Right forelimb (tissue), 1 donor: Measurements from ENCODE around the gene IFNA17.
"Not testable (repeated sequence)": the region's sequence is repeated elsewhere in the genome, so short reads cannot be mapped to it uniquely, and the experiment has no call there.

Experiments used
- DNase-seq: peaks from one replicate; pipeline ENCODE4 v3.0.0-alpha.2; 2018

IFNA17 gene

DNA sequence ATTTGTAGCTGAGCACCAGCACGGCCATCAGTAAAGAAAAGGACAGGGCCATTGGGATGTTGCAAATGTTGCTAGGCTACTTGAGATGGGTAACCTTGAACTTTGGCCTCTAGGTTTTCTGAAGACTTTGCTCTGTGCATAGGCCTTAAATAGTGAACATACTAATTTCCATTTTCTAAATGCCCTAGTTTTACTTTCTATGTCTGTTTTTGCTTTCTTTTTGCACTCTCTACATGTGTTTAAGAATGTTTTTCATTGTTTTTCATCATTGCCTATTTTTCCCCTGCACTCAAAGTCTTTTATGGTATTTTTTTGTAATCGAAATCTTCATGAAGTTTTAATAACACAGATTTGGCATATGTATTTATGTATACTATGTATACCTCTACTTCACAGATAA is at the start of gene IFNA17:
Gene IFNA17, minus strand, starts transcription at position 101 of the 400 bp plus-strand sequence. Its CDS starts 49 bp downstream, at position 52.
- DNase-seq = no peak

DNA sequence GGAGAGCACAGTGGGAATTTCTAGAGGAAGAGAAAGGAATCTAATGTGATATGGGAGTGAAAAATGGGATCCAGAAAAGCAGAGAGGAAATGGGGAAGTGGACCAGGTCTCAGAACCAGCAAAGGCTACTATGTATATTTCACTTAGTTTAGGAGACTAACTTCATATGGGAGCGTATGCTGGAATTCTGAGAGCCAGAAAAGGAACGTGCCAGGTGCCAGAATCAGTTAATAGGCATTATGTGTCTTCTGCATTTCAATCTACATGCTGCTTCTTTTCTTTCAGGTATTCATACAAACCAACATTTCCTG is 40.3 kb upstream of the IFNA17 start:
- no peak for DNase-seq

DNA sequence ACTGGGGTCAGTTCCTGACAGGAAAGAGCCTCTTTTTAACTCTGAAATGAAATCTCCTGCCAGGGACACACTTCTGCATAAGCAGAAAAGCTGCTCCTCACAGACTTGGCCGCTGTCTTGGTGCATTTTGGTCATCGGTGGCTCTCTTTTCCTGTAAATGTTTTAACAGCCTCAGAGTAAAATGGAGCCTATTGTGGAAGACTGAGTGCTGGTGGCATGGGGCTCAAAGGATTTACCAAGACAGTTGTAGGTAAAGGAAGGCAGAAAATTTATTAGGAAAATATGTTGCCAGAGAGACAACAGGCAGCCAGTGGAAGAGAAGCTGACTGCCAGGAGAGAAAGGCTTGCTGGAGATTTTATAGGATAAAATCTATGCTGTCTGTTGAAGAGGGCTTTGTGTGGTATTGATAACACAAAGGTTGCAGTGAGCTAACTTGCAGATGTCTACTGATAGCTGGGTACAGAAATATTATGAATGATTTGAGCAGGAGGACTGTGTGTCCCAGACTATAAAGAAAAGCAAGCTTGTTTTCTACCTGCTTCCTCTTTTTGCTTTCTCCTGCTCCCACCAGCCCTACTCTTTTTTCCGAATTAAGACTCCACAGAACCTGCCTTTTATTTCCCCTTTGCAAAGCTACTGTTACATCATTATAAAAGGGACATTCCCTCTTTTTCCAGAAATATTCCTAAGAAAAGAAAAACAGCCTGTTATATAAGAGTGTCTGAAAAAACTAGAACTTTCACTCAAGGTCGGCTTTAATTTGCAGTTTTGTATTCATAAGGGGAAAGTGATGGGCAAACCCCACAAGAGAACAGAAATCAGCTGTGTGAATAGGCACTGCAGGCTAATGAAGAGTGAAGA is 39.7 kb upstream of the IFNA17 start:
- peak; percentile 47 for DNase-seq

DNA sequence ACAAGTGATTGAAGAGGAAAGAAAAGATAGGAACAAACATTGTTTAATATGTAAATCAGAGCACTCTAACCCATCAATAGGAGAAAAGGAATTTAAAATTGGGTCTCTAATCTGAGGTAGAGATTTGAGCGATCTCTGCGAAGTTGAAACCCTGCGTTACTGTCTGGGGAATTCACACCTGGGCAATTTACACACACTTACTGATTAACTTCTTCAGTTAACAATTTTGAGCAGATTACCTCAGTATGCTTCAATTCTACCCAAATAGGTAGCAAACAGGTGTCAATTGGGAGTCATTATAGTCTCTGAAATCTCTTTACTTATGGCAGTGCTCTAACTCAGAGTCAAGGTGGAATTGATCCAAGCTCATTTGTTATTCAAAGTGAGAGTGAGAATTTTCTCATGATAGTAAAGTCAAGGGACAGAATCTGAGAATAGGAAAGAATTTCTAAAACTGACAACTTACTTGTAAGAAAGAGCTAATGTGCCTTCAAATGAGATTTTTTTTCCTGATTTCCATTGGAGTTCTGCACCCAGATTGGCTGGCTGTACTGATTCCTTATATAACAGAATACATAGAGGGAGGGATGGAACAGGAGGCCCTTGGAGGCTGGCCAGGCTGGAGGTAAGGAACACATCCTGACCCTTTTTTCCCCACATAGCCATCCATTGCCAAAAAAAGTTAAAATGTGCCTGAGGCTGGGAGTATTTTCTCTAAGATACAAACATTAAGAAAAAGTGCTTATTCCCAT is 38.9 kb upstream of the IFNA17 start:
- DNase-seq = peak; percentile 49

DNA sequence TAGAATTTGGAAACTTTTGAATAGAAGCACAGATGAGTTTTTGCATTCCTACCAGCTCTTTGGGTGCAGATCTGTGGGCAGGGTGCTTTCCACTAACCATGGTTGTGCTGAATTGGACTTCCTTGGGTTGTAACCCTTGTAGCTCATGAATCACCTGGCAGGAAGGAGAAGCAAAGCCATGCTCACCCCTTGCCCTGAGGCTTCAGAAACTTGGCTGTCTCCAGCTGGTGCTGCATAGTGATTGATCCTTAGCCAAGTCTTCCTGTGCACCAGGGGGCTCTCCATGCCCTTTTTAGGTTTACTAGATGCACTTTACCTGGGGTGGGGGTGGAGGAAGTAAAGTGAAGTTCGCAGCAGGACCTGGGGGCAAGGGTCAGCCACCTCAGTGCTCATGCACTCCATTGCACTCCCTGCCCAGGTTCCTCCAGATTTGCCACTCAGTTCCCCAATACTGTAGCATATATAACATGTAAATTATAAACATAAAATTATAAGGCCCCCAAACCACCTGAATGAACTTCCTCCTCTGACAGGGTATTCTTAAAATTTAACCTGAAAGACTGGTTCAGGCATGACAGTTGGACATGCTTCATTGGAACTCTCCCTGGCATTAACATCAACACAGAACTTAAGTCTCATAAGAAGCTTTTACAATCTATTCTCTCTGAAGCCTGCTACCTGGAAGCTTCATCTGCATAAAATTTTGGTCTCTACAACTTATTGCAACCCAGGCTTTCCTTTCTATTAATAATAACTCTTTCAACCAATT is 37.6 kb upstream of the IFNA17 start:
- no peak for DNase-seq

DNA sequence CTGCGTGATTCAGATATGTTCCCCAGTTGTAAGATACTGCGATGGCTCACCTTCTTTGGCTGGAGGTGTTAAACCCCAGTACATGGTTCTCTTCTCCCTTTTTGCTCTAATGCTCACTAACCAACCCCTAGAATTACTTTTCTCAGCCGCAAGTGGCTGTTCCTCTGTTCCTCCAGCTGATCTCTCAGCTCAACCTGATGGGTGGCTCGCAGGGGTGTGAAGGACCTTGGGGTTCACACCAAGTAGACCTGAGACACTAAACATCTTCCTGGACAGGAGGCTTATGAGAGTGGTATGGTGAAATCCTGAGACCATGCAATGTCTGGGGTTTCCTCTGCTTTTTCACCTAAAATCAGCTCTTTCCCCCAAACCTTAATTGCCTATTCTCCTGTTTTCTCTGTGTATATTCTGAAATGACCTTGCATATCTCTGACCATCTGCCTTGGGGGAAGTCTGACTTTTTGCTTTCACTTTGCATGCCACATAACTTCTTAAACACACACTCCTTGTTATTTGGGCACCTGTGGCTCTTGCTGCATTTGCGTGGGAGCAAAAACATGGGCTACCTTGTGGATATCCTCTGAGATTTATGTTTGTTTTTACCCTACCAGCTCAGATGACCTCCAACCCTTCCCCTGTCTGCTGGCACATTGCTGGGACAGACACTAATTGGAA is 27.7 kb upstream of the IFNA17 start:
- no peak for DNase-seq

DNA sequence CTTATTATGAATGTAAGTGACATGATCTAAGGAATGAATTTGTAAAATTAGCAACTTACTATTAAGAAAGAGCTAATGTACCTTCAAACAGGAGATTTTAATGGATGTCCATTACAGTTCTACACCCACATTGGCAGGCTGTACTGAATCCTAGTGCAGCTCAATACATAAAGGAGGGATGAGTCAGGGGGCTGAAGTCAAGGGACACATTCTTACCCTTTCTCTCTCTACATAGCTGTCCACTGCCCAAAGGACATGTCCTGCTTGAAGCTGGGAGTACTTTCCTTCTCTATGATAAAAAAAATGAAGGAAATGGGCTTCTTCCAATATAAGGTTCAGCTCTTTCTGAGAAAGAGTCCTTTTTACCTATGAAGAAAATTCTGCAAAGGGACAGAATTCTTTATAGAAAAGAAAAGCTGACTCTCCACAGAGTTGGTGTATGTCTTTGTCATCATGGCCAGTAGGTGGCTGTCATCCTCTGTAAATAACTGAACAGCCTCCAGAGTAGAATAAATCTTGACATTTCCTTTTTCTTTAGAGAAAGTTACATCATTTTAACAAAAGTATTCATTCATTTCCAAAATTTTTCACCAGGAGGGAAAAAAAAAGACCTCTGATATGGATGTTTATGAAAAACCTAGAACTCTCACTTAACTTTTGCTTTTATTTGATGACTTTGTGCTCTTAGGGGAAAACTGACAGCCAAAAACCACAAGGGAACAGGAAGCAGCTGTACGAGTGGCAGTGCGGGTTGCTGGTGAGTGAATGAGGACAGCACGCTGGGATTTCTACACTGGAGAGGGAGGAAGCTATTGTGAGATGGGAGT is 24.9 kb upstream of the IFNA17 start:
- no peak for DNase-seq

DNA sequence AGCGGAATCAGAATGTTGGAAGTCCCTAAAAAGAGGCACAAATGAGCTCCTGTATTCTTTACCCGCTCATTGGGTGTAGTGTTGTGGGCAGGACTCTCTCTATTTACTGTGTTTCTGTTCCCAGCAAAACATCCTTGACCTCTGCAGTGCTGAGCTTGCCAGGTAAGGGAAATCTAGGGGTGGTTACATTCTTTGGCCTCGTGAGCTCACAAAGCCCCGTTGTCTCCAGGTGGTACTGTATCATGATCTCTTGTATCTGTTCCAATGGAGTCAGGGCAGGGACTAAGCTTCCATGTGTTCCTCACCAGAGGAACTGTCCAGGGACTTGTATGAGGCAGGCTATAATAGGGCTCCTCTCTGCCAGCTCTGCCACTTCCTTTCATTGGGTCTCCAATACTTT is 23.6 kb upstream of the IFNA17 start:
- DNase-seq = no peak

DNA sequence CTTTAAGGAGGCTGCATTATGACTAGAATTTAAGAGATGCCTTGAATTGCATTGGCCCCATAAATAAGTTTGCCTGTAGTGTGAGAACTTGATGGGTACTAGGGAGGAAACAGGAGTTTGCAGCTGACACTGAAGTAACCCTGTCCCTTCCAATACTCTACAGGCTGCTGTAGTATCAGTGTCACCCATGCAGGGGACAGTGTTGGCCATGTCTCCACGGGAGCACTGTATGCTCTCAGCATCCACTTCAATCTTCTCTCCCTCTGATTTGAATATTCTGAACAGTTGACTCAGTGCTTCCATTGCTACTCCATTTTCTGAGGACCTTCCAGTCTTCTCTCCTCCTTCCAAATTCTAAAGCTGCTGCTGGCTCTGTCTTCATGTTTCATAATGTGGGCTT is 23.2 kb upstream of the IFNA17 start:
- no peak for DNase-seq

DNA sequence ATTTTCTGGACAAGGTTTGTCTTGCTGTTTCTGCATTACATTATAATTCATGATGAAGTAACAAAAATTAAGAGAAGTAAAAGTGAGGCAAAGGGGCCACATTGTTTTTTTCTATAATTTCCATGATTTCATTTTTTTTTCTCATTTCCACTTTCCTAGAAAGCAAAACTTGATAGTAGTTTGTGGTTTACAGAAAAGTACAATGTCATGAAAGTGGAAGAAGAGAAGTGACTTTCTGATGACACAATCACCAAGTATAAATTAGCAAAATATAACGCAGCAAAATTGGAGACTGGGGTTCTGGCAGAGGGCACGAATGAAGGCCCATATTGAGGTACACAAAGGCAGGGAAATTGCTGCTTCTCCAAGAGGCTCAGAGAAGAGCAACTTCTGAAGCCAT is 16.8 kb upstream of the IFNA17 start:
- DNase-seq = no peak

DNA sequence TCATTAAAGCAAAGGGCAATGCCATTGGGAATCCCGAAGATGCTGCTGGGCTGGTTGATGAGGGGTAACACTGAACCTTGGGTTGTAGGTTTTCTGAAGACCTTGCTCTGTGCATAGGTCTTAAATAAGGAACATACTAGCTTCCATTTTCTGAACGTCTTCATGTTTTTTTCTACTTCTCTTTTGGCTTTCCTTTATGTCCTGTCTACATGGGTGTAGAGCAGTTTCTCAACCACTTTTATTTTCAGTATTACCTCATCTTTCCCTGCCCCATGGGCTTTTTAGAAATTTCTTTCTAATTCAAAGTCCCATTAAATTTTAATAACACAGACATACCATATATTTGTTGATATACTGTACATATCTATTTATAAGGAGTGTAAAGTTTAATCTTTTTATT is 11.9 kb upstream of the IFNA17 start, which contains the start of gene IFNA14:
Gene IFNA14, minus strand, starts transcription at position 95 of the 400 bp plus-strand sequence. Its CDS starts 70 bp downstream, at position 25.
- no peak for DNase-seq

DNA sequence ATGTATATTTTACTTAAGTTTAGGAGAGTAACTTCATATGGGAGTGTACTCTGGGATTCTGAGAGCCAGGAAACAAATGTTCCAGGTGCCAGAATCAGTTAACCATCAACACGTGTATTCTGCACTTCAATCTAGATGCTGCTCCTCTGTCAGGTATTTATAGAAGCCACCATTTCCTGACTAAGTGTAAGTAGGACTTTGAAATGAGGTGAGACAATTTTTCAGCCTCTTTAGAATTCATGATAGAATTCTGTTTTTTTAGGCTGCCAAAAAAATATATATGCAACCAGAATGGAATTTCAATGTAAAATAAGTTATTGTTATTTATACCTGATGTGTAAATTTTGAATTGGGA is 8.3 kb upstream of the IFNA17 start:
- not testable (repeated sequence) for DNase-seq

DNA sequence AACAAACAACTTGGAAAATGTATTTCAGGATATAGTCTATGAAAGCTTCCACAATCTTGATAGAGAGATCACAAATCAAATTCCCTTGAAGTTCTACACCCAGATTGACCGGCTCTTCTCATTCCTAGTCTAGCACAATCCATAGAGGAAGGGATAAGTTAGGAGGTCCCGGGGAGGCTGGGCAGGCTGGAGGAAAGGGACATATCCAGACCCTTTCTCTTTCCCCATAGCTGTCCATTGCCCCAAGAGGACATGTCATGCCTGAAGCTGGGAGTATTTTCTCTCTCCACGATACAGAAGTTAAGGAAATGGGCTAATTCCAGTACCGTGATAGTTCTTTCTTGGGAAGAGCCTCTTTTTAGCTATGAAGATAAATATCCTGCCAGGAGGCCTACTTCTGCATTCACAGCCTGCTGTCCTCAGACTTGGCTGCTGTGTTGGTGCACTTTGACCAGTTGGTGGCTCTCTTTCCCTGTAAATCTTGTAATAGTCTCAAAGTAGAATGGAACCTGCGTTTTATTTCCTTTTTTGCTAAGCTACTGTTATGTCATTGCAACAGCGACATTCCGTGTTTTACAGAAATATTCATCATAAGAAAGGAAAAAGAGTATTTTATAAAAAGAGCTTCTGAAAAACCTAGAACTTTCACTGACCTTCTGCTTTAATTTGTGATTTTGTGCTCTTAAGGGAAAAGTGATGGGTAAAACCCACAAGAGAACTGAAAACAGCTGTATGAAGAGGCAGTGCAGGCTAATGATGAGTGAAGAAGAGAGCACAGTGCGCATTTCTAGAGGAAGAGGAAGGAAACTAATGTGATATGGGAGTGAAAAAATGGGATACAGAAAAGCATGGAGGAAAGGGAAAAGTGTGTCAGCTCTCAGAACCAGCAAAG is 7.7 kb upstream of the IFNA17 start:
- DNase-seq = not testable (repeated sequence)

DNA sequence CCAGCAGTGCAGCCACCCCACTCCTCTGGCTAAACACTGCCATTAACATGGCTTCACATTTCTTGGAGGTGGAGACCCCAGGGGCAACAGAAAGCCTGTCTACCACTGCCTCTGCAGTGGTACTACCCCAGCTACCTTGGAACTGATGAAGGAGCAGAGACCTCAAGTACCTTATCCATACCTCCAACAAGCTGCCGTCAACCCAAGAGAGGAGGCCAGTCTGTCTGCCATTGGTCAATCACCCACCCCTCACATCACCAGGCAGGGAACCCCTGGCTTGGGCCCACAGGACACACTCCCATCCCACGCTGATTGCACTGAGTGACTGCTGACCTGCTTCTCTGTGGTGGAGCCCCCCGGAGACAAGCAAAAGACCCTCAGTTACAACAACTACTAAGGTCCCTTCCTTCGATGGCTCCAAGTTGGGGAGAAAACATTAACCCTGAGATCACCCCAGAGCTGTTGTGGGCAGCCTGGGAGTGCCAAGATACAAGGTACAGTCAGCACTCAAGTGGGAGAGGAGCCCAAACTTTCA is 6.2 kb upstream of the IFNA17 start:
- no peak for DNase-seq

DNA sequence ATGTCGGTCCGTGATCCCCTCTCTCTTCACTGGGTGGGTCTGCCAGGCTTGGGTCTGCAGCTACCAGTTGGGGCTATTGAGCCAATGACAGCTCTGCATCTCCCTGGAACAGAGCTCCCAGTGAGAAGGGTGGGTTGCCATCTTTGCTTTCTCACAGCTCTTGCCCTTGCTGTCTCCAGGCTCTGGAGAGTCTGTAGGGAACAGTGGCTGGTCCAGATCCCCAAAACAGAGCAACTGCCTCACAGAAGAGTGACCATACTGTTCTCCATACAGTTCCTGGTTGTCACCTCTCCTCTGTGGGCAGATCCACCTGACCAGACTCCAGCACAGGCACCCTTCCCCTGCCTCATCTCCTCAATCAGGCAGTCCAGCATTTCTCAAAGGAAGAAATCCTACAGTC is 5.2 kb upstream of the IFNA17 start:
- DNase-seq = no peak

DNA sequence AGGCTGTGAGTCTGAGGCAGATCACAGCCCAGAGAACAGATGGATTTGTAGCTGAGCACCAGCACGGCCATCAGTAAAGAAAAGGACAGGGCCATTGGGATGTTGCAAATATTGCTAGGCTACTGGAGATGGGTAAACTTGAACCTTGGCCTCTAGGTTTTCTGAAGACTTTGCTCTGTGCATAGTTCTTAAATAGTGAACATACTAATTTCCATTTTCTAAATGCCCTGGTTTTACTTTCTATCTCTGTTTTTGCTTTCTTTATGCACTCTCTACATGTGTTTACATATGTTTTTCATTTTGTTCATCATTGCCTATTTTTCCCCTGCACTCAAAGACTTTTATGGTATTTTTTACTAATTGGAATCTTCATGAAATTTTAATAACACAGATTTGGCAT is 10.8 kb downstream of the IFNA17 start, which contains the start of gene IFNA16:
Gene IFNA16, minus strand, starts transcription at position 101 of the 400 bp plus-strand sequence. Its CDS starts 6 bp downstream, at position 95.
- DNase-seq = not testable (repeated sequence)

DNA sequence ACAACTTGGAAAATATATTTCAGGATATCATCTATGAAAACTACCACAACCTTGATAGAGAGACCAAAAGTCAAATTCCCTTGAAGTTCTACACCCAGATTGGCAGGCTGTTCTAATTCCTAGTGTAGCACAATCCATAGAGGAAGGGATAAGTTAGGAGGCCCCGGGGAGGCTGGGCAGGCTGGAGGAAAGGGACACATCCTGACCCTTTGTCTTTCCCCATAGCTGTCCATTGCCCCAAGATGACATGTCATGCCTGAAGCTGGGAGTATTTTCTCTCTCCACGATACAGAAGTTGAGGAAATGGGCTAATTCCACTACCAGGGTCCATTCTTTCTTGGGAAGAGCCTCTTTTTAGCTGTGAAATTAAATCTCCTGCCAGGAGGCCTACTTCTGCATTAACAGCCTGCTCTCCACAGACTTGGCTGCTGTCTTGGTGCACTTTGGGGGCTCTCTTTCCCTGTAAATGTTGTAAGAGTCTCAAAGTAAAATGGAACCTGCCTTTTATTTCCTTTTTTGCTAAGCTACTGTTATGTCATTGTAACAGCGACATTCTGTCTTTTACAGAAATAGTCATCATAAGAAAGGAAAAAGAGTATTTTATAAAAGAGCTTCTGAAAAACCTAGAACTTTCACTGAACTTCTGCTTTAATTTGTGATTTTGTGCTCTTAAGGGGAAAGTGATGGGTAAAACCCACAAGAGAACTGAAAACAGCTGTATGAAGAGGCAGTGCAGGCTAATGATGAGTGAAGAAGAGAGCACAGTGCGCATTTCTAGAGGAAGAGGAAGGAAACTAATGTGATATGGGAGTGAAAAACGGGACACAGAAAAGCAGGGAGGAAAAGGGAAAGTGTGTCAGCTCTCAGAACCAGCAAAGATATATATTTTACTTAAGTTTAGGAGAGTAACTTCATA is 14.4 kb downstream of the IFNA17 start:
- DNase-seq = not testable (repeated sequence)

DNA sequence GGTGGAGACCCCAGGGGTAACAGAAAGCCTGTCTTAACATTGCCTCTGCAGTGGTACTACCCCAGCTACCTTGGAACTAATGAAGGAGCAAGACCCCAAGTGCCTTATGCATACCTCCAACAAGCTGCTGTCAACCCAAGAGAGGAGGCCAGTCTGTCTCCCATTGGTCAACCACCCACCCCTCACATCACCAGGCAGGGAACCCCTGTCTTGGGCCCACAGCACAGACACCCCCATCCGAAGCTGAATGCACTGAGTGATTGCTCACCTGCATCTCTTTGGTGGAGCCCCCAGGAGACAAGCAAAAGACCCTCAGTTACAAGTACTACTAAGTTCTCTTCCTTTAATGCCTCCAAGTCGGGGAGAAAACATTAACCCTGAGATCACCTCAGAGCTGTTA is 15.9 kb downstream of the IFNA17 start:
- not testable (repeated sequence) for DNase-seq

DNA sequence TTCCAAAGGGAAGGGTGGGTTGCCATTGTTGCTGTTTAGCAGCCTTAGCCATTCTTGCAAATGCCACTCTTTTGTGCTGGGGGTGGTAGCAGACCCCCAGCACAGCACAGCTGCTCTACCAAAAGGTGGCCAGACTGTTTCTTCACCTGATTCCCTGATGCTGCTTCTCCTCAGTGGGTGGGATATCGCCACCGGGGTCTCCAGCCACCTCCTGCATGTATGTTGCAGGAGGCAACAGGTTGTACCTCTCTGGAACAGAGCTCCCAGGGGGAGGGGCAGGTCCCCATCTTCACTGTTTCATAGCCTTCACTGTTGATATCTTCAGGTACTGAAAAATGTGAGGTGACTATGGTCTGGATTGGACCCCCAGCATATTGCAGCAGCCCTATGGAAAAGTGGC is 17.2 kb downstream of the IFNA17 start:
- DNase-seq = not testable (repeated sequence)
